ENCODE results near the gene UGT1A1. TPM values are rescaled to one million over a fixed set of nuclear protein-coding genes. Genes with fewer than 3 reads are reported as not detected.

Gene UGT1A1
- total RNA-seq, 1 experiment from 2014 or later: not detected

DNA sequence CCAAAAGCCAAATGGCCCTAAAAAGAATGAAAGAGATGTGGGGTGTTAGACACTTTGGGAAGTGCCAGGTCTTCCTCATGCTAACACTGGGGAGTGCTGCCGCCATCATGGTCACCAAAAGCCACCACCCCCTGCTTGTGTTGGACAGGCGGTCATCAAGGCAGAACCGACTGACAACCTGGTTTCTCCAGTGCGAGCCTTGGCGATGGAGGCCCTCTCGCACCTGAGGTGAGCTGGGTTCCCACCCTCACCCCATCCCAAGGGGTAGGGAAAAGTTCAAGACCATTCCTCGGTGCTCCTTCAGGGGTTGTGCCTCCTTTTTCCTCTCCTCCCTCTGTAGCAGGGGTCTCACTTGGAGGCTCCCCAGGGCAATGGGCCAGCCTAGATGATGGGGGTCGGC lies 51.7 kb downstream of the UGT1A1 start:
- DNase-seq (ENCODE audit: low spot score): no peak
- in situ Hi-C loops (cut with HindIII; ENCODE audit: low sequenced_read_pairs): no loop called here

DNA sequence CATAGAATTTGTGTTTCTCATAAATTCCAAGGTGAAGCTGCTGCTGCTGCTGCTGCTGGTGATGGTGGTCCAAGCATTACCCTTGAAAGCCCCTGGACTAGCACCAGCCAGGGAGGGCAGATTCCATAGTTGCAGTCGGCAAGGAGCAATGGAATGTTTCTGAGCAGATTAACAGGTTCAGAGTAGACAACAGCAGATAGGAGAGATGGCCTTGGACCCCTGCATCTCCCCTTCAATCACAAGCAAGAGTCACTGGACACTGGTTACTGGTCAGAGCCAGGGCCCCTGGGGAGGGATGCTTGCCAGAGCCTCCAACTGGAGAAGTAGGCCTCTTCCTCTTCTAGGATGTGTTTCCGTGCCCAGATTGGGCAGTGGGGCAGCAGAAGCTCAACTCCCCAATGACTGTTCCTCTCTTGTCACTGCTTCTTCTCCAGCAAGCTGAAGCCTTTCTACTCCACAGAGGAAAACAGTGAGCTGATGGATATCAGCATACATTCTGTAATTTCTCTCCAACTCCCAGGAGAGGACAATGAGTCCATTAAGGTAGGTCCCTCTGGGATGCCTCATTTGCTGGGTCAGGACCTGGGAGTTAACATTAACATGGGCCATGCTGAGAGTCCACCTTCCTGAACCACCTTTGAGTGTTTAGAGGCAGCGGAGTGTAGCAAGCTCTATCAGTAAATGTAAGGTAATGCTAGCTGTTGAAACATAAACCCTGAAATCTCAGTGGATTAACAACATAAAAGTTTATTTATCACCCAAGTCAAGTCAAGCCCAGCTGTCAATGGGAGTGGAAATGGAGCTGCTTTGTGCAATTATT lies 53.4 kb downstream of the UGT1A1 start:
- in situ Hi-C loops (cut with HindIII; ENCODE audit: low sequenced_read_pairs): no loop called here
- DNase-seq (ENCODE audit: low spot score): no peak

DNA sequence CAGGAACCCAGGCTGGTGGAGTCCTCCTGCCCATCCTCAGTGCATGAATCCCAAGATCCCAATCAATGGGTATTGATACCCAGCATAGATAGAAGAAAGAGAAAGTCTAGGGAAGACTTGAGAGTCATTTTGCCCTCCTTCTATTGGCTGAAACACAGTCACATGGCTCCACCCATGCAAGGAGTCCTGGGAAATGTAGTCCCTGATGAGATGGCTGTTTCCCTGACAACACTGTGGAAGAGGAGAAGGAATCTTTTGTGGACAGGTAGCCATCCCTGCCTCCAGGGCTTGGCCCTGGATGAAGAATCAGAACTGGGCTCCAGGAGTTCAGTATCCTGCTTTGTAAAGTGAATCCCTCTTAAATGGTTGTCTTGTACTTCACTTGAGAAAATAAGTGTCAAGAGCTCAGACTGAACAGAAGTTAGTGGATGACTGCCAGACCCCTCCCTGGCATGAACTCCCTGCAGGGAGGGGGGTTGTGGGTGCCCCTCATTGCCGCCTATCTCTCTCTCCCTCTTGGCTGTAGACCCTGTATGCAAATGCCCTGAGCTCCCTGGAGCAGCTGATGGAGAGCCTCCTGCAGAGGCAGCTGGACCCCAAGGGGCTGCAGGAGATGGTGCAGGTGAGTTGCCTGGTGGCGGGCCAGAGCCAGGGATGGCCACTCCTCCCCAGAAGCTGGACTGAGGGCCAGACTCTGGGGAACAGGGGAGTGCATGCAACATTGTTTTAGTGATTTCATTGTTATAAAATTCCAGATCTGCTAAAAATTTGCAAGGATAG lies 54.2 kb downstream of the UGT1A1 start:
- DNase-seq (ENCODE audit: low spot score): no peak
- in situ Hi-C loops (cut with HindIII; ENCODE audit: low sequenced_read_pairs): no loop called here

DNA sequence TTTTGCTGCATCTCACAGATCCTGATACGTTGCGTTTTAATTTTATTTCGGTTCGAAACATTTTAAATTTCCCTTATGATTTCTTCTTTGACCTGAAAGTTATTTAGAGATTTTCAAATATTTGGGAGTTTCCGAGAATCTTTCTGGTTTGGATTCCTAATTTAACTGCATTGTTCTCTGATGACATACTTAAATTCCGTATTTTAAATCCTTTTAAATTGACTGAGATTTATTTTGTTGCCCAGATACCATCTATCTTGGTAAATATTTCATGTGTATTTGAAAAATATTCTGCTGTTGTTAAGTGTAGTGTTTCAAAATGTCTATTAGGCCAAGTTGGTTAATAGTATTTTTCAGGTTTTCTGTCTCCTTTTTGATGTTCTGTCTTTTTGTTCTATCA lies 55.8 kb downstream of the UGT1A1 start:
- in situ Hi-C loops (cut with HindIII; ENCODE audit: low sequenced_read_pairs): no loop called here
- no peak for DNase-seq (ENCODE audit: low spot score)

DNA sequence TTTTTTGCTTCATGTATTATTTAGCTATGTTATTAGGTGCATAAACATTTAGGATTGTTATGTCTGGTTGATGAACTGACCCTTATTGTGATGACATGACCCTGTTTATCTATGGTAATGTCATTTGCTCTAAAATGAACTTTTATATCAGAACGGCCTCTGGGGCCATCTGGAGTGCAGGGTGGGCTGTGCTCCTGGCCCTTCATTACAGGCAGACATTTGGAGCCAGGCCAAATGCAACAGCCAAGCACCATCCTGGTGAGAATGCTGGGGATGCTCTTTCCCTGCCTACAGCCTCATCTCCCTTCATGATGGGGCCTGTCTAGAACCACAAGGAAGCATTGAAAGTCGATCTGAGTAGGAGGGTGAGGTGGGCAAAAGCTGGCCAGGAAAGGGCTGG lies 56.3 kb downstream of the UGT1A1 start:
- in situ Hi-C loops (cut with HindIII; ENCODE audit: low sequenced_read_pairs): no loop called here
- DNase-seq (ENCODE audit: low spot score): no peak

DNA sequence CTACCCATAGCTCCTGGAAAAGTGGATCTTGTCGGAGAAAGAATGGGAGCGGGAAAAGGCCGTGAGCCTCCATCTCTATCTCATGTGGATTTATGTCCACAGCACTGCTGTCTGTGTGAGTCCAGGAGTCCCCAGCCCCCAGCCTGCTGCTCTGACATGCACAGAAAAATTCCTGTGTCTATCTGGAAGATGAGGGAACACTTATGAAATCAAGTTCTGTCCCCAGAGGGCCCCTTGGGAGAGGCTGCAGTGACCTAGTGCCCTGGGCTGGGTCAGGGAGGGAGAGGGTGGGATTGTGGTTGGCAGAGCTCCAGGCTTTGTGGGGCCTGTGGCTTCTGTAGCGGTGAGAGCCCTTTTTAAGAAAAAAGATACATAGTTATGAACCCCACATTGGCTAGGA lies 56.7 kb downstream of the UGT1A1 start:
- in situ Hi-C loops (cut with HindIII; ENCODE audit: low sequenced_read_pairs): no loop called here
- no peak for DNase-seq (ENCODE audit: low spot score)

DNA sequence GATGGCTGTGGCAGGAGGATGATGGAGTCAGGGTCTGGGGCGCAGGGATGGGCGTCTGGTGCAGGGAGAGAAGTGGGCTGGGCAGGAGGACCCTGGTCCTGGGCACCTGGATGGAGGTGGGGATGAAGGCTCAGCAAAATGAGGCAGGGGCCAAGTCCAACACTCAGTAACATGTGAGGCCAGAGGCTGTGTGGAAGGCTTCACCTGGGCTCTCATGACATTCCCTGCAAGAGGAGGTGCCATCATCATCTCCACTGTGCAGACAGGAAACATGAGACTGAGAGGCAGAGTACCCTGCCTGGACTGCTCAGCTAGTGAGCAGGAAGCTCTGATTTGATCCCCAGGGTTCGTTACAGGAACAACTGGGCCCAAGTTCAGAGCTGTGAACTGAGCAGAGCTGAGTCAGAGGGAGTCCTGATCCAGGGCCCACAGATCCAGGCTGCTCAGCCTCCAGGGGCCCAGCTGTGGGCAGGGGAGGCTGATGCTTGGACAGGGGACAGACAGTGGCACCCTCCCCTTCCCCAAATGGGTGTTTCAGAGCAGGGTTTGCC lies 57.4 kb downstream of the UGT1A1 start:
- in situ Hi-C loops (cut with HindIII; ENCODE audit: low sequenced_read_pairs): no loop called here
- no peak for DNase-seq (ENCODE audit: low spot score)

DNA sequence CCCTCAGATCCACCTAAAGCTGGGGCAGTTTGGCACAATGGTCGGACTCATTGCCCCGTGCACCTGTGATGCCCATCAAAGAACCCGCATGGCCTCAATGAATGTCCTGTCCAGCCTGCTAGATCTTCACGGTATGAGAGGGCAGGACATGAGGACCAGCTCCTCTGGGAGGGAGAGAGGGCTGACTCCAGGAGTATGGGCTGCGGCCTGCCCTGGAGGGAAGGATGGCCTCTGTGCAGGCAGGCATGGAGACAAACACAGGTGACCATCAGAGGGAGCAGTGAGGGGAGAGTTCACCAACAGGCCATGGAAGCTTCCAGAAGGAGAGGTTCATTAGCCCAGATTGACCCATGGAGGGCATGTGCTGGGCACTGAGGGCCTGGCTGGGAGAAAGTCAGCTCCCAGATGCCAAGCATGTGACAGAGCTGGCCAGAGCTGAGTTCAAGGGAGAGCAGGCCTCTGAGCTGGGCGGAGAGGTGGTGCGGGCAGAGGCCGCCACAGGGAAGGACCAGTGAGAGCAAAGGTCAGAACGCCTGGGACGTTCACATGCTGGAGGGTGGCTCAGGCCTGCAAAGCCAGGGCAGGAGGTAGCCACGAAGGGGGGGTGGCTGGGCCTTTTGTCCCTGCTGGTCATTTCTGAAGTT lies 58.0 kb downstream of the UGT1A1 start:
- in situ Hi-C loops (cut with HindIII; ENCODE audit: low sequenced_read_pairs): no loop called here
- DNase-seq (ENCODE audit: low spot score): no peak

DNA sequence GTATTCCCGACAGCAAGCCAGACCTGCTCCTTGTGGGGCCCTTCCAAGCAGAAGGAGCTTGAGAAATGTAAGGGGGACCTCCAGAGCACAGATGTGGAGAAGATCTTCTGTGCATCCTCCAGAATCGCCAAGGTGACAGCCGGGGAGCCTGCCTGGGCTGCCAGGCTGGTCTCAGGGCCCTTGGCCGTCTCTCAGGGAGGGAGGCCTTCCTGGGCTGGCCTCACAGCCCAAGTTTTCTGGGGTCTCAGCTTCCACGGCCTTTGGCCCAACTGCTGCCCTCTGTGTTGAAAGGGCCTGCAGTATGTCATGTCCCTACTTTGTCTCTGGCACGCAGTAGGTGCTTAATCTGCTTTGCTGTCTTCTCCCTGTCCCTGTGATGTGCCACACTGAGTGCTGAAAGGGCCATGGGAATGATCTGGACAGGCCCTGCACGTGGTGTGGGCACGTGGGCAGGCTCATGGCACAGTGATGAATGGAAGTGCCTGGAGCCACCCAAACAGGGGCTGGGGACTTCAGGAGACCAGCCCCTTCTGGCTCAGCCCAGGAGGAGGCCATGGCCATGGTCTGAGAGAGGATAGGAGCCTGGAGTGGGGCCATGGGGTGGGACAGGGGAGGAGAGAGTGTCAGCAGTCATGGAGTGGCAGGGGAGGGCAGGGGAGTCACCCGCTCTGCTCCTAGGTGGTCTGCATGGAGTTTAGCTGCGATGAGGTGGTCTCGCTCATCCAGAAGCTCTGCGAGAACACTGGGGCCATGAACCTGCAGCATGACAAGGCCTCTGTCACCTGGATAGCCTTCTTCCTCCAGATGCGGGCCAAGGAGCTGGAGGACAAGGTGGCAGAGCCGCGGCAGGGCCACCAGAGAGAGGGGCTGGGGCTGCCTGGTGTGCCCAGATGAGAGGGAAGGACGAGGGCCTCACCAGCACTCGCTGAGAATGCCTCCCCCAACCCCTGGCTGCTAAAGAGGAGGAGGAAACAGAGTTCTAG lies 58.9 kb downstream of the UGT1A1 start:
- in situ Hi-C loops (cut with HindIII; ENCODE audit: low sequenced_read_pairs): no loop called here
- DNase-seq (ENCODE audit: low spot score): no peak

DNA sequence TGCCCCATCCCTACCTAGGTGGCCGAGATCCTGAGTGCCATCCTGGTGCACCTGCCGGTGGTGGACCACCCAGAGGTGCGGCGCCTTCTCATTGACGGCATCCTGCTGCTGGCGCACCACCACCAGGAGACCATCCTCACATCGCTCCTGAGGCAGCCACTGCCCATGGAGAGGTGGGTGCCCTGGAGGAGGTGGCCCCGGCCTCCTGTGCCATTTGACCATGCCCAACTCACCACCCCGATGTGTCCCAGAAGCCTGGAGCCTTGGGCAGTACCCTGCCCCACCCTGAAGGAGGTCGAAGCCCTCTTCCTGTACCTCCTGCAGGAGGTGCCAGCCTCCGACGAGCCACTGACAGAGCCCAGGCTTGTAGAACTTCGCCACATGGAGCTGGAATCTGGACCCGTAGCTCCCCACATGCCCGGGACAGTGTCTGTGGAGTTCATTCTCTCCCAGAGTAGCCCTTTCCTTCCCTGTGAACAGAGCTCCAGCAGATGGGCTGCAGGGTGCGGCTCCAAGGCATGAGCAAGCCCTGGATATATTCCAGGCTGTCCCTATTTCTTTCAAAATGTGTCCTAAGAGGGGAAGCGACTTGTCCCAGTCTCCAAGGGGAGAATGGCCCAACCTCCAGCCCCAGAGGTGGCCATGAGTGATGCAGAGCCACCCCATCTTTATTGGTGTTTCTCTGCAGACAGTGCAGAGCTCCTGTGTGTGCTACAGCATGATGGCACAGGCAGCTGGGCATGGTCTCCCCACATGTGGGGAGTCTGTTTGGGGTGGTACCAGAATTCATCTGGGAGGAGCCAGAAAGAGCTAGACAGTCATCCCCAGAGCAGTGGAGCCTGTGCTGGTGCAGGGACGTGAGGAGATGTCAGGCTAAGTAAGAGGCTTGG lies 60.1 kb downstream of the UGT1A1 start:
- no peak for DNase-seq (ENCODE audit: low spot score)
- in situ Hi-C loops (cut with HindIII; ENCODE audit: low sequenced_read_pairs): no loop called here

DNA sequence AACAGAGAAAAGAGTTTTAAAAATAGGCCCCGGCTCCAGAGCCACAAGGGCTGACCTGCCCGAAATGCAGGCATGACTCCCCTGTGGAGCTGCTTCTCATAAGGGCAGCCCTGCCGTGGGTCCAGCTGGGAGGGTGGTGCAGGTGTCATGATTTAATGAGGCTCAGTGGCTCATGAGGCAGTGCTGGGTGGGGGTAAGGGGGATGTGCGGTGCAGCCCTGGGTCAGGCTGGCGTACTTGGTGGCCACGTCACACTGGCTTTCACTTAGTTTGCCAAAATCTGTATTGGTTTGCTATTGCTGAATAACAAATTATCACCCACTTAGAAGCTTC lies 60.7 kb downstream of the UGT1A1 start:
- no peak for DNase-seq (ENCODE audit: low spot score)
- in situ Hi-C loops (cut with HindIII; ENCODE audit: low sequenced_read_pairs): no loop called here

DNA sequence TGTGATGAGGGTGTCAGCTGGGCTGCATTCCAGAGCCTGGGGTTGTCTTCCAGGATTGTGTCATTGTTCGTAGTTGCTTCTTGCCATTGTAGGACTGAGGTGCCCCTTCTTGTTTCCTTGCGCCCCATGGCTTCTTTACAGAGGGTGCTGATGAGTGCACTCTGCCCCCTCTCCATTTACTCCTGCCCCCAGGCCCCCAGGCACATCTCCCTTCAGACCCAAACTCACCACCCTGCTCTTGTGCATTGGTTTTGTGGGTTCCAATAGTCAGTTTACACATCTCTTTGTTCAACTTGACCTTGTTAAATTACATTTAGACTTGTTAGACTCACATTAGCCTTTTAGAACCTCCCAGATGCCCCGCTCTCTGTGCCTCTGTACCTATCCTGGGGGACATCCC lies 61.1 kb downstream of the UGT1A1 start:
- DNase-seq (ENCODE audit: low spot score): no peak
- in situ Hi-C loops (cut with HindIII; ENCODE audit: low sequenced_read_pairs): no loop called here

DNA sequence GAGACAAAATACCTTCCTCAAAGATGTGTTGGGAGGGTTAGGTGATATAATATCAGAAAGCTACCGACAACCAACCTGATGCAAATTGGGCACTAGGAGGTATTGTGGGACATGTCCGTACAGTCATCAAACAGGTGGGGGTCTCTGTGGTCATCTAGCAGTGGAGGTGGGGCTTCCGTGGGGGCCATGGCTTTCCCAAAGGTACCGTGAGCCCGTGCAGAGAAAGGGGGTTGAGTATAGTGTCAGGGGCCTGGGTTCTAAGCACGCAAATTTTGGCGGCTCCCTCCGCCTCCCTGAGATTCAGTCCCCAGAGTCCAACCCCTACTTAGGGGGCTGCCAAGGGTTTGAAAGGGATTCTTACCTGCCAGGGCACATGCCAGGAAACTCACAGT lies 61.6 kb downstream of the UGT1A1 start:
- in situ Hi-C loops (cut with HindIII; ENCODE audit: low sequenced_read_pairs): no loop called here
- no peak for DNase-seq (ENCODE audit: low spot score)

DNA sequence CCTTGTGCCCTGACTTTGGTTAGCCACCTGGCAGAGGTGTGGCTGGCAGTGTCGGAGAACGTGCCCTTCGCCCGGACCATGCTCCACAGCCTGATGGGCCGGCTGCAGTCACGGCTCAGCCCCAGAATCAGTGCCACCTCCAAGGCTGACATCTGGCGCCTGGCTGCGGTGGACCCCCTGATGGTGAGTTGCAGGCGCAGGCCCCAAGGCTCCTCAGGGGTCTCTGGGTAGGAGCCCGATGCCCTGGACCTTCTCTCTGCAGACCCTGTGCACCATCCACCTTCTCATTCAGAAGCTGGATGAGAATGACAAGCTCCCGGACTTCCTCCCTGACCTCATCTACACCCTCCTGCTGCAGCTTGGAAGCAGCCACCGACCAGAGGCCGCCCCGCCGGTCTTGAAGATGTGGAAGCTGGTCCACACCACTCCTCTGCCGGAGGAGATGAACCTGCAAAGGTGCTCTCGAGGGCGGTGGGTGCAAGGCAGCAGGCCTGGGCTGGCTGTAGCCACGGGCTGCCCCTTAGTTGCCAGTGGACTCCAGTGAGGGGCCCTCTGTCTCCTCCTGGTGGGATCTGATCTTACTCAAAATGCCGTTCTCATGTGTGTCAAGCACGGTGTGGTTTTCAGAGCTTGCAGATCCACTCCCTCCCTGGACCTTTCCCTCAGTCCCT lies 62.2 kb downstream of the UGT1A1 start:
- DNase-seq (ENCODE audit: low spot score): no peak
- in situ Hi-C loops (cut with HindIII; ENCODE audit: low sequenced_read_pairs): no loop called here

All from G401 (cell line).